PFSK-1 (cell line): ENCODE results near the gene SULT1A3.

ENCODE experiments used
- POLR2AphosphoS5 ChIP-seq: IDR thresholded peaks from 2 replicates; pipeline ENCODE4 v1.6.1; 2012; ENCODE audit warnings: low read depth, mild to moderate bottlenecking, control low read depth, low read length, moderate library complexity
- SIN3A ChIP-seq: IDR thresholded peaks from 2 replicates; pipeline ENCODE4 v1.6.1; 2012; ENCODE audit warnings: mild to moderate bottlenecking, low read length, moderate library complexity, borderline replicate concordance; ENCODE audit not compliant: insufficient read depth
- TAF1 ChIP-seq: IDR thresholded peaks from 2 replicates; pipeline ENCODE4 v1.6.1; 2012; ENCODE audit warnings: low read length, control low read depth, borderline replicate concordance; ENCODE audit not compliant: insufficient read depth
- TF ChIP-seq, protein P1 (sequence below), 2 experiments: IDR thresholded peaks; 2 replicates each; pipeline versions ENCODE4 v1.6.1 to v1.8.0; 2011 to 2012; ENCODE audit warnings: low read depth in 2 of 2, low read length in 2 of 2, control low read depth in 1 of 2, inconsistent platforms in 1 of 2, mild to moderate bottlenecking in 1 of 2, moderate library complexity in 1 of 2; ENCODE audit not compliant: insufficient read depth in 1 of 2

DNA sequence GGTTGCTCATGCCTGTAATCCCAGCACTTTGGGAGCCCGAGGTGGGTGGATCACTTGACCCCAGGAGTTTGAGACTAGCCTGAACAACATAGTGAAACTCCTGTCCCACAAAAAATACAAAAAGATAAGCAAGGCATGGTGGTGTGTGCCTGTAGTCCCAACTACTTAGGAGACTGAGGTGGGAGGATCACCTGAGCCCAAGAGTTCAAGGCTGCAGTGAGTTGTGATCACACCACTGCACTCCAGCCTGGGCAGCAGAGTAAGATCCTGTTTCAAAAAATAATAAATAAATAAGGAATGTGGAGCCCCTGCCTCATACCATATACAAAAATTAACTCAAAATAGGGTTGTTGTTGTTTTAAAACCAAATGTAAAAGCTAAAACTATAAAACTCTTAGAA lies 41.8 kb upstream of the SULT1A3 start:
- TF ChIP-seq TAF1 (no peak), POLR2AphosphoS5 (no peak), SIN3A (no peak)
- TF ChIP-seq, protein P1, sequence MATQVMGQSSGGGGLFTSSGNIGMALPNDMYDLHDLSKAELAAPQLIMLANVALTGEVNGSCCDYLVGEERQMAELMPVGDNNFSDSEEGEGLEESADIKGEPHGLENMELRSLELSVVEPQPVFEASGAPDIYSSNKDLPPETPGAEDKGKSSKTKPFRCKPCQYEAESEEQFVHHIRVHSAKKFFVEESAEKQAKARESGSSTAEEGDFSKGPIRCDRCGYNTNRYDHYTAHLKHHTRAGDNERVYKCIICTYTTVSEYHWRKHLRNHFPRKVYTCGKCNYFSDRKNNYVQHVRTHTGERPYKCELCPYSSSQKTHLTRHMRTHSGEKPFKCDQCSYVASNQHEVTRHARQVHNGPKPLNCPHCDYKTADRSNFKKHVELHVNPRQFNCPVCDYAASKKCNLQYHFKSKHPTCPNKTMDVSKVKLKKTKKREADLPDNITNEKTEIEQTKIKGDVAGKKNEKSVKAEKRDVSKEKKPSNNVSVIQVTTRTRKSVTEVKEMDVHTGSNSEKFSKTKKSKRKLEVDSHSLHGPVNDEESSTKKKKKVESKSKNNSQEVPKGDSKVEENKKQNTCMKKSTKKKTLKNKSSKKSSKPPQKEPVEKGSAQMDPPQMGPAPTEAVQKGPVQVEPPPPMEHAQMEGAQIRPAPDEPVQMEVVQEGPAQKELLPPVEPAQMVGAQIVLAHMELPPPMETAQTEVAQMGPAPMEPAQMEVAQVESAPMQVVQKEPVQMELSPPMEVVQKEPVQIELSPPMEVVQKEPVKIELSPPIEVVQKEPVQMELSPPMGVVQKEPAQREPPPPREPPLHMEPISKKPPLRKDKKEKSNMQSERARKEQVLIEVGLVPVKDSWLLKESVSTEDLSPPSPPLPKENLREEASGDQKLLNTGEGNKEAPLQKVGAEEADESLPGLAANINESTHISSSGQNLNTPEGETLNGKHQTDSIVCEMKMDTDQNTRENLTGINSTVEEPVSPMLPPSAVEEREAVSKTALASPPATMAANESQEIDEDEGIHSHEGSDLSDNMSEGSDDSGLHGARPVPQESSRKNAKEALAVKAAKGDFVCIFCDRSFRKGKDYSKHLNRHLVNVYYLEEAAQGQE (IDR thresholded peaks at IDR 0.05; ENCODE audit: insufficient read depth in 1 of 2, low read depth in 2 of 2, low read length in 2 of 2), result no peak
